Kidney capillary endothelial cell (primary cell): ENCODE measurements around the gene NRAP.

Source experiments
- DNase-seq: peaks from one replicate; pipeline ENCODE4 v3.0.0-alpha.2; 2018; ENCODE audit warnings: low spot score

Gene NRAP

GRCh38 chr10:113663908-113664307 lies at the start of gene NRAP:
TSS of gene NRAP (minus strand) at chr10:113664041. CDS start at chr10:113663882, 159 bp downstream.
- DNase-seq, result no peak

DNA sequence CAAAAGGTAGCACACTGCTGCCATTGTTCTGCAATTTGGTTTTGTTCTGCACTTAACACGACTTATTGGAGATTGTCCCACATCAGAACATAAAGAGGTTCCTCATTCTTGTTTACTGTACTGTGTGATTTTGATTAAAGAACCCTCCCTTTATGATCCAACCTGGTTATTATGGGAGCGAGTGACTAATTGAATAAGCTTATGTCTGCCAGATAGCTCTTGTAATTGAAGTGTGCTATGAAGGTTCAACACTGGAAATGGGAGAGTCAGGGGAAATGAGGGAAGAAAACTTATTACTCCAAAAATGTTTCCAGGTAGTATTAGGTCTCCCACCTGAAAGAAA lies 49.8 kb upstream of the NRAP start:
- no peak for DNase-seq

DNA sequence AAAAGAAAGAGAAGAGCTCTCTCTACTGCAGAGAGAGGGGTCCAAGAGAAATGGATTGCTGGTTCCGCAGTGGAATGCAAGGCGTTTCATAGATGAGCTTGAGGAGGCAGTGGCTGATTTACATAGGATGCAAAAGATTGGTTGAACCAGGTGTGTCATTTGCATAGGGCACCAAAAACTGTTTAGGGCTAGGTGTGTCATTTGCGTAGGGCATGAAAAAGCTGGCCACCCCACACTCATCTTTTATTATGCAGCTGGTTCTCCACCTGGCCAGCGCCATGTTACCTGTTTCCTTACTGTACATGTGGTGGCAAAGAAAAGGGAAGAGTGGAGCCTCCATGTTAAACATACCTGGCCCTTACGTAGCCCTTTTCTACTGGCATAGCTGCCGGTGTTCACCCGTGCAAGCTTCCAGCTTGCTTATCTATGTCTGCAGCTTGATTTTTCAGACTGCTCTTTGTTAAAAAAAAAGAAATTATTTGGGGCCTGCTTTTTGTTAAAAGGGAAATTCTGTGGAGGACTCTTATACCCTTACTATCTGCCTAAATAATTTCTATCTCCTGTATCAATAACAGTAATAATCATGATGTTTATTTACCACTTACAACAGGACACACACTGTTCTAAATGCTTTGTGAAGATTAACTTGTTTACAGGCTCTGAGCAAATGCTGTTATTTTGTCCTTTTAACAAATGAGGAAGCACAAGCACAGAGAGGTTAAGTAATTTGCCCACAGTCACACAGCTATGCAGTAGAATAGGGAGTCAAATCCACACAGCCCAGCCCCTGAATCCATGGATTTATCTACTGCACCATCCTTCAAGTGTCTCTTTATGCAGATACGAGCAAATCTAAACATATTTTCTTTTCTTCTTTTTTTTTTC lies 49.2 kb upstream of the NRAP start:
- DNase-seq, result no peak

DNA sequence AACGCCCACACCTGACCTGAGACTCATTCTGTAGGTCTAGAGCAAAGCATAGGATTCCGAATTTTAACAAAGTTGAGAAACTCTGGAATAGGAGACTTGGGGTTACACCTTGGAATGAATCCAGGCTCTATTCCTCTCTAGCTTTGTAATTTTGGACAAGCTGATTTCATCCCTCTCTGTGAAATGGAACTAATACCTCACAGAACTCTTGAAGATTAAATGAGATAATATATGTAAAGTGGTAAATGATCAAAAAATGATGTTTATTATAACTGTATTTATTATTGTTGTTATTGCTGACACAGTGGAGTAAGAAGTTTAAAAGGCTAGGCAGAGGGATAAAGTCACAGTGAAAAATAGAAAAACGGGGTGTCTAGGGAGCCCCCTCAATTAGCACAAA lies 48.2 kb upstream of the NRAP start:
- no peak for DNase-seq

DNA sequence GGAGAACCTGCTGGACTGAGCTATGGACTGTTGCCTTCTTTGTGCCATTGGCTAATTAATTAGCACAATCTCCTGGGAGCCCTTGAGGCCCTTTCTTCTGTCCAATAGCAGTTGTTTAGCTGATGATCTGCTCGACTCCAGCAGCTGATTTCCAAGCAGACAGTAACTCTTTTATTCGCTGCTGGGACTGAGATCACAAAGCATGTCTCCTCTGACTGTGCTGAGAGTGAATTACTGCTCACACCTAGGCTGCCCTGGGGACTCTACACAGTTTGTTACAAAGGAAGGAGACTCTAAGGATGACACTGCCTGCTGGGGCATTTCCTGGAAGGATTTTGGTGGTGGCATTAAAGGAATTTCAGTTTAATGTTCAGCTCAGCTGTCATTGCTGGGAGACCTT lies 47.3 kb upstream of the NRAP start:
- no peak for DNase-seq

- peak; percentile 27 for DNase-seq
These were observed 45.5 kb upstream of the NRAP start for GRCh38 chr10:113709221-113709838.

GRCh38 chr10:113708640-113709039 lies 44.8 kb upstream of the NRAP start:
- DNase-seq, result no peak

GRCh38 chr10:113706623-113707022 lies 42.8 kb upstream of the NRAP start:
- no peak for DNase-seq

DNA sequence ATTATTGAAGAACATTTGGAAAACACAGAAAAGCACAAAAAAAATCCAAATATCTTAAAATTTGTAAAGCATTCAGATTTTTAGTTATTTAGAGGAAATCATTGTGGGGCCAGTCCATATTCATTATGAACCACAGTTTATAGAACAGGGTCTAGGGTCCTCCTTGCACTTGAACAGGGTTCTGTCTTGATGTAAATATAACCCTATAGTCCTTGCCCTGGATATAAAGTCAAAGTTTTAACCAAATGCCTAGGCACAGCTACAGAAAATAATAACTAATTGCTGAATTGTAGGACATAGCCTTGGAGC lies 41.5 kb upstream of the NRAP start:
- DNase-seq, result no peak

GRCh38 chr10:113704637-113705343 lies 40.9 kb upstream of the NRAP start:
- peak; percentile 33 for DNase-seq

- DNase-seq, result no peak
These were observed 33.8 kb upstream of the NRAP start for GRCh38 chr10:113697595-113697994.

DNA sequence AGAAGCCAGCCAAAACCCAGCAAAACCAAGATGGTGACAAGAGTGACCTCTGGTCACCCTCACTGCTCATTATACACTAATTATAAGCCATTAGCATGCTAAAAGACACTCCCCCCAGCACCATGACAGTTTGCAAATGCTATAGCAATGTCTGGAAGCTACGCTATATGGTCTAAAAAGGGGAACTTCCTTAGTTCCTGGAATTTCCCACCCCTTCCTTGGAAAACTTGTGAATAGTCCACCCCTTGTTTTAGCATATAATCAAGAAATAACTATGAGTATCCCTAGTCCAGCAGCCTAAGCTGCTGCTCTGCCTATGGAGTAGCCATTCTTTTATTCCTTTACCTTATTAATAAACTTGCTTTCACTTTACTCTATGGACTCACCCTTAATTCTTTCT lies 31.9 kb upstream of the NRAP start:
- no peak for DNase-seq

DNA sequence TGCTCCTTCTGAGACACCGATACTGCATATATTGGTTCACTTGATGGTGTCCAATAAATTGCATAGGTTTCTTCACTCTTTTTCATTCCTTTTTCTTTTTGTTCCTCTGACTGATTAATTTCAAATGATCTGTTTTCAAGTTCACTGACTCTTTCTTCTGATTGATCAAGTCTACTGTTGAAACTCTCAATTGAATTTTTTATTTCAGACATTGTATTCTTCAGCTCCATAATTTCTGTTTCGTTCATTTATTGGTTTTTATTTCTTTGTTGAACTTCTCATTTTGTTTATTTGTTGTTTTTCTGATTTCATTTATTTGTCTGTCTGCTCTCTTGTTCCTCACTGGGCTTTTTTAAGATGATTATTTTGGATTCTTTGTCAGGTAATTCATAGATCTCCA lies 29.5 kb upstream of the NRAP start:
- DNase-seq, result no peak

DNA sequence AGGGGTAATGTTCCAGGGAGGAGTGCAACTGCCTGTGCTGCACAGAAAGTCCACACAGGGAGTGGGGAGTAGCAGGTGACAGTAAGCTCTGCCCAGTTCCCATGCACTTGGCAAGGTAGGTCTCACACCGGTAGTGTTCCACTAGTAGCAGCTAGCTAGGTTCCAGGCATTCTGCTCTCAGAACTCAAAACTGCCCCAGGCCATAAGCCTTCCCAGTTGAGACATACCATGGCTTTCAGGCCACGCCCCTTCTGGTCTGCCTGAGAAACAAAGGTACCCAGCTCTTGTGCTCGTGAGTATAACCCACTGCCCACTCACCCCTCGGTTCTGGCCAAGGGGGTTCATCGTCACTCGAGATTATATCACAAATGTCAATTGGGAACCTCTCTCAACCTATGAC lies 28.4 kb upstream of the NRAP start:
- DNase-seq, result no peak

- no peak for DNase-seq
These were observed 27.5 kb upstream of the NRAP start for GRCh38 chr10:113691381-113691780.

GRCh38 chr10:113690749-113691148 lies 26.9 kb upstream of the NRAP start:
- no peak for DNase-seq

- no peak for DNase-seq
These were observed 25.7 kb upstream of the NRAP start for GRCh38 chr10:113689574-113689973.

DNA sequence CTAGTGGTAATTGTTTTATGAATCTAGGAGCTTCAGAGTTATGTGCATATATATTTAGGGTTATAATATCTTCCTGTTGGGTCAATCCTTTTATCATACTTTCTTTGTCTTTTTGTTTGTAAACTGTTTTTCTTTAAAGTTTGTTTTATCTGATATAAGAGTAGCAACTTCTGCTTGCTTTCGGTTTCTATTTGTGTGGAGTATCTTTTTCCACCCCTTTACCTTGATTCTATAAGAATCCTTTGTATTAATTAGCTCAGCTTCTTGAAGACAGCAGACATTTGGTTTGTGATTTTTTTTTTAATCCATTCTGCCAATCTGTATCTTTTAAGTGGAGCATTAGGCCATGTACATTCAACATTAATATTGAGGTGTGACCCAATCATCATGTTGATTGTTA lies 25.2 kb upstream of the NRAP start:
- DNase-seq, result no peak

DNA sequence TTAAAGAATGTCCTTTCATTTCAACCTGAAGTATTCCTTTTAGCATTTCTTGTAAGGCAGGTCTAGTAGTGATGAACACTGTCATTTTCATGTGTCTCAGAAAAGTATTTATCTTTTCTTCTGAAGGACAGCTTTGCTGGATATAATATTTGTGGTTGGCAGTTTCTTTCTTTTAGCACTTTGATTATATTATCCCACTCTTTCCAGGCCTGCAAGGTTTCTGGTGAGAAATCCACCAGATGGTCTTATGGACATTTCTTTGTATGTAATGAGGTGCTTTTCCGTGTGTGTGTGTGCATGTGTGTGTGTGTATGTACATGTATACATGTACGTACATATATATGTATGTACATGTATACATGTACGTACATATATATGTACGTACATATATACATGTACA lies 23.2 kb upstream of the NRAP start:
- no peak for DNase-seq

DNA sequence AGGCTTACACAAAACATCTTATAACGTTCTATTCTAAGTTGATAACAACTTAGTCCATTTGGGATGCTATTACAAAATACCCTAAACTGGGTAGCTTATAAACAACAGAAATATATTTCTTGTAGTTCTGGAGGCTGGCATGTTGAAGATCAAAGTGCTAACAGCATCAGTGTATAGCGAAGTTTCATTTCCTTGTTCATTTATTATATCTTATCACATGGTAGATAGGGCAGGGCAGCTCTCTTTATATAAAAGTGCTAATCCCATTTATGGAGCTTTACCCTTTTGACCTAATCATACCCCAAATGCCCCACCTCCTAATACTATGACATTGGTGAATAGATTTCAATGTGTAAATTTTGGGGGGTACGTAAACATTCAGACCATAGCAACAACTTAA lies 22.2 kb upstream of the NRAP start:
- no peak for DNase-seq

GRCh38 chr10:113683300-113683699 lies 19.5 kb upstream of the NRAP start:
- DNase-seq, result no peak

DNA sequence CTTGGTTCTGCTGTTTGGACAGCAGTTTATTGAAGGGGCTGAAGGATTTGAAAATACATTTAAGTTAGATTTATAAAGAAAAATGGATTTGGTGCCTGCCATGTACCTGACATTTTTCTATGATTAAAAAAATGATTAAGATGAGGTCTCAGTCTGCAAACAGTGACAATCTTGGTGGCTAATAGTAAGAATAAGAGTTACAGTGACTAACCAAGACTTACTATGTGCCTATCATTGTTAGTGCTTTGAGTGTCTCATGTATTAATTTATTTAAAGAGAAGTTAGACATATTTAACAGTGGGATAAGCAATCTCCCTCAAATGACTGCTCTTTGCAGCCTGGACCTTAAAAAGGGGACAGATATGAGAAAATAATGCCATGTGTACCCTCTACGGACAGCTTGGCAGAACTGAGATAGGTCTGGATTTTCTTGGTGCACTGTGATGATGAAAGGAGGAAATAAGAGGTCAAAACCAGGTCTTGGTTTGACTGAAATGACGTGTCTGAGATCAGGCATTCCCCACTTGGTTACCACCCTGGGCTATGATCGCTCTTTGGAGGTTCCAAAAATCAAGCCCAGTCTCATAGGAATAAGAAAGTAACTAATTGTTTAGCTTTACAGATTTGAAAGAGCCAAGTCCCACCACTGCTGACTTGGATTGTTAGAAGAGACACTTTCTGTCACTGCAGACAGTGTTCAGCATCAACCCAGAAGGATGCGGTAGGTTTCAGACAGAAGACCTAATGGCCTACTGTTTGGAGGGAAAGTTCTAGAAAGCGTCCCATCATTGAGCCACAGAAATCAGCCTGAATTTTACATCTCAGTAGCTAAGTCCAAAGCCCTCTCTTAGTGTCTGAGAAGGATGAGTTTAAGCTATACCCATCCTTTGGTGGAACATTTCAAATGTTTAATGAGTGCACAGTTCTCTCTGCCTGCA lies 18.0 kb upstream of the NRAP start:
- no peak for DNase-seq
